EH (cell line): ENCODE measurements around the gene PSEN2.
A peak's percentile ranks its signal among the peaks of the same experiment; 100 is the strongest.

Experiments
- DNase-seq: peaks from one replicate; pipeline ENCODE4 v3.0.0-alpha.2; 2015; ENCODE audit warnings: low read depth

The PSEN2 gene

GRCh38 chr1:226865590-226865989 is 4.8 kb upstream of the PSEN2 start:
- DNase-seq = no peak

GRCh38 chr1:226867461-226868054 is 2.9 kb upstream of the PSEN2 start:
- DNase-seq = no peak

GRCh38 chr1:226868726-226869125 is 1.7 kb upstream of the PSEN2 start:
- DNase-seq = no peak

GRCh38 chr1:226870026-226870400 is 403 bp upstream of the PSEN2 start:
- peak; percentile 53 for DNase-seq

GRCh38 chr1:226871636-226872327 is 1.4 kb downstream of the PSEN2 start:
- no peak for DNase-seq

DNA sequence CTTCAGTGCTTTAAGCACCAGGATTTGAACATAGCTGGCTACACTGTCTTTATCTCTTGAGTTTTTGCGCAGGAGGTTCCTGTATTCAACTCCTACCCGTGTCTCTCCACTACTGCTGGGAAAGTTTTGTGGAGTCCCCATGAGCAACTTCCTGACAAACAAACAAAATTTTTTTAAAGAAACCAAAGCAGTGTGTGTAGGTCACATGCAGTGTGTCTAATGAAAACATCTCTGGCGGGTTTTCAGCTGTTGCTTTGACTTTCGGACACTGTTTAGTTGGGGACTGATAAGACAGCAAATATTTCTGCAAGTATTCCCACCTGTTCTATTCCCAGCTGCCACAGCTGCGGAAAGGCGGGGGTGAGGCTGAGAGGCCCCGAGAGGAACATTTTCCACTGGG is 2.0 kb downstream of the PSEN2 start:
- peak; percentile 27 for DNase-seq

GRCh38 chr1:226873771-226874578 is 3.6 kb downstream of the PSEN2 start:
- DNase-seq = no peak

GRCh38 chr1:226874579-226875425 is 4.4 kb downstream of the PSEN2 start:
- DNase-seq = no peak

DNA sequence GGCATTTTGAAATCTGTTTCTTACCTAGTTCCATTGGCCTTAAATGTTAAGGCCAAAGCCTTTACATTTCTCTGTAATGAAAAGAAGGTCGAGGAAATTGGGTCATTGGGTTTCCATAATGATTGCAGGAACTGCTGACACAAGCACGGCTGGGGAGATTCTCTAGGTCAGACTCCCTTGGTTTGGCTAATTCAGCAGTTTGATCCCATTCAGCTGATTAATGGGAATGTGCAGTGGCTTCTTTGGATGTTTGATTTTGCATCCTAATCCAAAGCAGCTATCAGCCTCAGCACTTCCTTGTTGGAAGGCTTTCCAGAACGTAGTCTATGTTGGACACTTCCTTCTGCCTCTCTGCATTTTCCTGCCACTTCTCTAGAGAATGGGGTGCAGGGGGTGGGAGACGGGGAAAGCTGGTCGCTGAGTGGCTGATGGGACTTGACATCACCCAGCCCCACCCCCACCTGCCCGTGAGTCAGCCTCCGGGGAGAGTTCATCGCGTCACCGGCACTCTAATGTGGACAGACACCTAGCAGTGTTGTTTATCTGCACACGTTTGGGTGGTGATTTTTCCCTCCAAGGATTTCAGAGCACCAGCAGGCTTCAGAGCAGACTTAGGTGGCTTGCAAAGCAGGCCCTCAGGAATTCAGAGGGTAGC is 5.4 kb downstream of the PSEN2 start:
- peak; percentile 36 for DNase-seq

- no peak for DNase-seq
These were observed 7.3 kb downstream of the PSEN2 start for GRCh38 chr1:226877669-226878068.

DNA sequence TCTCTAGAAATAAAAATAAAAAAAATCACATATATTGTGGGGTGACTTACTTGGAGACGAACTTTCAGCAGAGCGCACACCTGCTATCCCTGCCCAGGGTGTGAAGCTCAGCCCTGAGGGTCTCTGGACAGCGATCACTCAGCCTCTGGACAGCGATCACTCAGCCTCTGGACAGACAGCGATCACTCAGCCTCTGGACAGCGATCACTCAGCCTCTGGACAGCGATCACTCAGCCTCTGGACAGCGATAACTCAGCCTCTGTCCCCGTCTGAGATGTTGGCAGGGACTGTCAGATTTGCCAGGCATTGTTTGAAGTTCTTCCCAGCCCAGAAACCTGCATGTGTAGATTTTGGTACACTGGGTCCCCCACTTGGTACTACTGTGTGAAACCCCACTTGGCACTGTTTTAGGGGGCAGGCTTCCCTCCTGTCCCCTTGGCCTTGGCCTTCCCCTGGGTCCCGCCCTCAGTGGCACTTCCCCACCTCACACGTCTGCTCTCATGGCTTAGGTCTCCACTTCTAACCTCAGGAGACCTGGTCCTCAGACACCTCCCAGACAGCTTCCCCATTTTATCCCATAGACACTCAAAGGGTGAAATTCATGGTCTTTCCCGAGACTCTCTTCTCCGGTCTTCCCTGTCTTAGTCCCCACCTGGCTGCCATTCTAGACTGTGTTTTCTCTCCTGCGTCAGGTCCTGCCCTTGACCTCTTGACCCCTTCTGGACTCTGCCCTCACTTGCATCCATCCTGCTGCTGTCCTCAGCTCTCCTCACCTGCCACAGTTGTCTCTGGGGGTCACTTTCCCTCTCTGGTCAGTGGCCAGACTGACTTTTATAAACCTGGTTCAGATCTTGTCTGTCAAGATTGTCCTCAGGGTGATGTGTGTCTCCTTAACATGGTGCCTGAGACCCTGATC is 10.2 kb downstream of the PSEN2 start:
- DNase-seq = no peak

DNA sequence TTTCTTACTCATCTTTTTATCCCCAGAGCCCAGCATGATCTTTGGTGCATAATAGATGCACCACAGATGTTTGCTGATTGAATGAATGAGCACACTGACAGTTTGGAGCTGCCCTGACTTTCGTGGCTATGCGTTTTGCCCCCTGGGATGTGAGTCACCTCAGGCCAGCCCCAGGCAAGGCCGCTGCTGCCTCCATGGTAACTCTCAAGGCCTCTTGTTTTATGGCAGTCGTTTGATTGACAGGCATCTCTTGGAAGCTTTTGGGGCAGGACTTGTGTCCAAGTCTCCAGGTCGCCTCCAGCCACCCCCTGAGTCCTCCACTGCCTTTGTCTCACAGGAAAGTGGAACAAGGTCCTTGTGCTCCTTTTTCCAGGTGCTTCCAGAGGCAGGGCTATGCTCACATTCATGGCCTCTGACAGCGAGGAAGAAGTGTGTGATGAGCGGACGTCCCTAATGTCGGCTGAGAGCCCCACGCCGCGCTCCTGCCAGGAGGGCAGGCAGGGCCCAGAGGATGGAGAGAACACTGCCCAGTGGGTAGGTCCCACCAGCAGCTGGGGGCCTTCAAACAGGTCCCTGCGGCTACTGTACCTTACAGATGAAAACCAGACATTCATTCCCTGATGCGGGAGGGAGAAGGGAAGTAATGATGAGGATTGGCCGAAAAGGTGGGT is 11.2 kb downstream of the PSEN2 start:
- DNase-seq = no peak

- DNase-seq = no peak
These were observed 11.8 kb downstream of the PSEN2 start for GRCh38 chr1:226882187-226882586.

DNA sequence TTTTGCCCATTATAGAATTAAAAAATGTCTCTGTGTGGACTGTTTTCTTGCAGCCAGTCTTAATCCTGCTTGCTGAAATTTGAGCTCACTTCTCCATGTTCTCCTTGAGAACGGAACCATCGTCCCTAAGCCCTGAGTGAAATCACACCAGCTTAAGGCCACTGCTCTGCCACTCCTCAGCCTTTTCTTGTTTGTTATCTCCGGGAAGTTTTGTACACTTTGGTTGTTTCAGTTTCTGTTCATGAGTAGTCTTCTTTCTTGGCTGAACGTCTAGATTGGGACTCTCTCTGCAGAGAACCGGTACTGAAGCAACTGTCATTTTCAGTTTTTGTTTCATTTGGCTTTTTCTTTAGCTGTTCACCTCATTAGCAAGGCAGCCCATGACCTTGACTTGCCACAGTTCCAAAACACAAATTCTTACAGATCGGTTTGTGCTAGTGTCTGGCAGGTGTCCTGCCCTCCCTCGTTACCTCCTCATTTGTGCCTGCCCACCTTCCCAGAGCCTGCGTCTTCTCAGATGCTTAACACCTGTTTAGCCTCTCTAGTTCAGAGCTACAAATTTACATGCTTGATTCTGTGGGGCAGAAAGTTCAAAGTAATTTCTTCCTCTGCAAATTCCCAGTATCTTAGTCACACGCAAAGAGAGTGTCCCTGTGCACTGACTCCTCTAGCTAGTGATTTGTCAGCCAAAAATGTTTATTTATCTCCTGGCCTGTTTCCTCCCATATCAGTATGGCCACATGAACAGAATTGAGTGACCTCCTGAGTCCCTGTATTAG is 12.4 kb downstream of the PSEN2 start:
- DNase-seq = peak; percentile 77

GRCh38 chr1:226883630-226884029 is 13.2 kb downstream of the PSEN2 start:
- no peak for DNase-seq

DNA sequence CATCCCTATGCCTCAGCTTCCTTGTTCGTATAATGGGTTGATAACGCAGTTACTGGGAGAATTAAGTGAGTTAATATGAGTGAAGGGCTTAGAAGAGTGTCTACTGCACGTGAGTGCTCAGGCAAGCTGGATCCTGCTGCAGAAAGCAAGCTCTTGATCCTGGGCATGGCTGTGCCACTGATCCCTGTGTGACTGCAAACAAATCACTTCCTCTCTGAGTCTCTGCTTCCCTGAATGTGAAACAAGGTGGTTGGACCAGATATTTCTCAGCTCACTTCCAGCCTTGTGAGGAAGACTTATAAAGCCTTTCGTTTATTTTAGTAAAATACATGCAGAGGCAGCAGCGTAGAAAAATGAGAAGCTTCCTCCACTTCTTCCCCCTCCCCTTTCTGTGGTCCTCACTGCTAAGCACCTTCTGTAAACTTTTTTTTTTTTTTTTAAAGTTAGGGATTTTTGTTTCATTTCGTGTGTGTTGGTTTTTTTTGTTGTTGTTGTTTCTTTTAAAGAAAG is 13.8 kb downstream of the PSEN2 start:
- DNase-seq = no peak

GRCh38 chr1:226884966-226885820 is 14.8 kb downstream of the PSEN2 start:
- DNase-seq = no peak
